ENCODE measurements around the gene SBF2. TPM values are rescaled to one million over a fixed set of nuclear protein-coding genes. Genes with fewer than 3 reads are reported as not detected.

SBF2 gene
- total and polyA plus RNA-seq, 8 donors, result 25.7 to 62.6 (median 57.0) TPM

GRCh38 chr11:10302744-10303557 lies 8.9 kb upstream of the SBF2 start:
- H3K9me3 ChIP-seq, result no peaks in the 10 kb centered on the region
- H3K4me1 ChIP-seq, result peaks cover 31 to 76% of the 10 kb centered on the region in 2 donors
- DNase-seq (peak; percentile 75 to 97 (median 86)), ATAC-seq (peak; percentile 48)
- no peak for TF ChIP-seq CTCF (IDR thresholded peaks at IDR 0.05)
- H3K4me3 ChIP-seq, result peak overlapping the region; percentile 59 to 60
- H3K27ac ChIP-seq, result peak overlapping the region; percentile 77 to 94
- intact Hi-C loops (cut with DNase I), result loop anchor here (10.0 kb wide), 2 partner anchors 98 to 548 kb away; no protein-coding TSS in a partner anchor
- H3K27me3 ChIP-seq, result peaks cover 0 to 38% of the 10 kb centered on the region in 2 donors
- peaks cover 0 to 14% of the 10 kb centered on the region in 2 donors for H3K36me3 ChIP-seq

GRCh38 chr11:10302359-10302743 lies 8.3 kb upstream of the SBF2 start:
- peak; percentile 38 for ATAC-seq
- Histone ChIP-seq H3K9me3 (no peaks in the 10 kb centered on the region), H3K4me3 (peak overlapping the region; percentile 59 to 60), H3K27me3 (peaks cover 0 to 37% of the 10 kb centered on the region in 2 donors), H3K36me3 (peaks cover 0 to 14% of the 10 kb centered on the region in 2 donors), H3K27ac (peak overlapping the region; percentile 77 to 94), H3K4me1 (peaks cover 30 to 74% of the 10 kb centered on the region in 2 donors)
- intact Hi-C loops (cut with DNase I), result loop anchor here (10.0 kb wide), 2 partner anchors 98 to 548 kb away; no protein-coding TSS in a partner anchor
- TF ChIP-seq CTCF (IDR thresholded peaks at IDR 0.05), result no peak
- DNase-seq, result peak in 2 of 4 donors; percentile 60 to 71

- H3K4me1 ChIP-seq, result peaks cover 24 to 69% of the 10 kb centered on the region in 2 donors
- intact Hi-C loops (cut with DNase I), result loop anchor here (10.0 kb wide), 2 partner anchors 97 to 547 kb away; no protein-coding TSS in a partner anchor
- peak overlapping the region in 1 of 2 donors; percentile 60 for H3K4me3 ChIP-seq
- peaks cover 0 to 10% of the 10 kb centered on the region in 2 donors for H3K36me3 ChIP-seq
- H3K27me3 ChIP-seq, result peaks cover 0 to 37% of the 10 kb centered on the region in 2 donors
- no peaks in the 10 kb centered on the region for H3K9me3 ChIP-seq
- DNase-seq, result no peak
- peak overlapping the region; percentile 77 to 94 for H3K27ac ChIP-seq
- ATAC-seq, result no peak
- no peak for TF ChIP-seq CTCF (IDR thresholded peaks at IDR 0.05)
These were observed 7.8 kb upstream of the SBF2 start for GRCh38 chr11:10301656-10302358.

- no peaks in the 10 kb centered on the region for H3K9me3 ChIP-seq
- DNase-seq (no peak), ATAC-seq (peak; percentile 44)
- no peak for TF ChIP-seq CTCF (IDR thresholded peaks at IDR 0.05)
- H3K4me1 ChIP-seq, result peaks cover 5 to 63% of the 10 kb centered on the region in 2 donors
- no peak overlapping the region for H3K27ac ChIP-seq
- no peak overlapping the region for H3K4me3 ChIP-seq
- H3K27me3 ChIP-seq, result peaks cover 6 to 32% of the 10 kb centered on the region in 2 donors
- no peaks in the 10 kb centered on the region for H3K36me3 ChIP-seq
- intact Hi-C loops (cut with DNase I), result no loop called here
These were observed 4.3 kb upstream of the SBF2 start for GRCh38 chr11:10298342-10298741.

Data from left lung (tissue), 10 donors.